Measurements from ENCODE around the gene MEIS1.

- TF ChIP-seq POLR2A (IDR thresholded peaks at IDR 0.05; ENCODE audit: low read depth, low read length) (no peak), POLR2AphosphoS5 (IDR thresholded peaks at IDR 0.05; ENCODE audit: low read depth, low read length) (no peak), TAF1 (IDR thresholded peaks at IDR 0.05; ENCODE audit: borderline replicate concordance, low read depth, low read length) (no peak)
Observed at GRCh38 chr2:66405473-66405872, 29.5 kb upstream of the MEIS1 start.

Measured in GM12892 (cell line).